ENCODE data around the gene LMAN2L.

- TF ChIP-seq CTCF (IDR thresholded peaks at IDR 0.05; ENCODE audit: low read depth, low read length) (no peak), MAX (IDR thresholded peaks at IDR 0.05; ENCODE audit: low read depth, low read length) (peak; percentile 68), POLR2A (IDR thresholded peaks at IDR 0.05; ENCODE audit: extremely low read depth, insufficient read length) (peak; percentile 73)
Measured at GRCh38 chr2:96760036-96760985, 20.4 kb upstream of the LMAN2L start, which contains the start of gene CNNM4.
